Stimulated activated memory B cell treated with anti-CD40 and anti-IgM and Interleukin-4, amounts not matched to agents 10 μg/mL and 1 μg/mL and 100 μg/mL, for 72 hours (primary cell): ENCODE measurements around the gene IFNA8.

Experiments used
- ATAC-seq: fragments of 150-1000 bp; cut with Tn5 transposase; 2 replicates; pipeline ENCODE4 v1.10.0; 2021
- H3K27ac Mint-ChIP-seq: one replicate; pipeline ENCODE4 v1.8.0; 2022; ENCODE audit warnings: mild to moderate bottlenecking, mixed read lengths
- H3K27me3 Mint-ChIP-seq: one replicate; pipeline ENCODE4 v1.8.0; 2022; ENCODE audit warnings: mixed read lengths
- H3K36me3 Mint-ChIP-seq: one replicate; pipeline ENCODE4 v1.8.0; 2022; ENCODE audit warnings: mixed read lengths
- H3K4me1 Mint-ChIP-seq: one replicate; pipeline ENCODE4 v1.8.0; 2022; ENCODE audit warnings: mixed read lengths
- H3K4me3 Mint-ChIP-seq: one replicate; pipeline ENCODE4 v1.8.0; 2022; ENCODE audit warnings: mild to moderate bottlenecking, moderate library complexity, mixed read lengths
- H3K9me3 Mint-ChIP-seq: one replicate; pipeline ENCODE4 v1.8.0; 2022; ENCODE audit warnings: mixed read lengths

The IFNA8 gene

GRCh38 chr9:21452681-21453080 lies 43.8 kb downstream of the IFNA8 start:
- Mint-ChIP-seq H3K36me3 (no peaks in the 10 kb centered on the region), H3K27me3 (peaks cover 45% of the 10 kb centered on the region), H3K27ac (no peak overlapping the region), H3K4me3 (no peak overlapping the region), H3K4me1 (no peaks in the 10 kb centered on the region), H3K9me3 (no peaks in the 10 kb centered on the region)
- ATAC-seq: no peak

DNA sequence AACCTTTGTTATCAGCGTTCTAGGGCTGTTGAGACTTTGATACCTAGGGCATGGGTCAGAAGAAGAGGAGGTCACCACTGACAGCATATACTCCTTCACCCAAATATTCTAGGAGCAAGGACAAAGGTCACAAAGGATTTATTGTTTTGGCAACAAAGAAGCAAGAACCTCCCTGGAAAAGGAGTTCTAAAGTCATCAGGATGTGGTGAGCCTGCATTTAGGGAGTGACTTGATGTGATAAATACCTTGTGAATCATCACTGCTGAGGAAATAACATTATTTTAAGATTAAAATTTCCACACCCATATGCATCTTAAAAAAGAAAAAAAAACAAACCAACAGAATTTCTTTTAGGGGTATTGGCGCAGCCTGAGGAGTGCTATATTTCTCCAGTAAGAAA lies 45.2 kb downstream of the IFNA8 start:
- no peaks in the 10 kb centered on the region for H3K4me1 Mint-ChIP-seq
- H3K4me3 Mint-ChIP-seq: no peak overlapping the region
- H3K27me3 Mint-ChIP-seq: peaks cover 40% of the 10 kb centered on the region
- no peaks in the 10 kb centered on the region for H3K9me3 Mint-ChIP-seq
- no peak overlapping the region for H3K27ac Mint-ChIP-seq
- H3K36me3 Mint-ChIP-seq: no peaks in the 10 kb centered on the region
- no peak for ATAC-seq

DNA sequence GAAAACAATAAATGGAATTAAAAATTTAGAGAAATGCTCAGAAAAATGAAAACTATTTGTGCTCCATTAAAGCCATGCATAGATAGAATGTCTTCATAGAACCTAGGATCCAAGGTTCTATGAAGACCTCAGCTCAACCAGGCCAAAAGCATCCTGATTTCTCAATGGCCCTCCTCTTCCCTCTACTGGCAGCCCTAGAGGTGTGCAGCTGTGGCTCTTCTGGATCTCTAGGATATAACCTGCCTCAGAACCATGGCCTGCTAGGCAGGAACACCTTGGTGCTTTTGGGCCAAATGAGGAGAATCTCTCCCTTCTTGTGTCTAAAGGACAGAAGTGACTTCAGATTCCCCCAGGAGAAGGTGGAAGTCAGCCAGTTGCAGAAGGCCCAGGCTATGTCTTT lies 46.4 kb downstream of the IFNA8 start:
- Mint-ChIP-seq H3K36me3 (no peaks in the 10 kb centered on the region), H3K9me3 (no peaks in the 10 kb centered on the region), H3K27ac (no peak overlapping the region), H3K4me1 (no peaks in the 10 kb centered on the region), H3K4me3 (no peak overlapping the region), H3K27me3 (peaks cover 35% of the 10 kb centered on the region)
- ATAC-seq: peak; percentile 74
